Naive B cell (primary cell): ENCODE data around the gene PHACTR3. TPM values are rescaled to one million over a fixed set of nuclear protein-coding genes. Genes with fewer than 3 reads are reported as not detected.

Experiments
- ATAC-seq, 2 donors: fragments of 150-1000 bp; cut with Tn5 transposase; 2 replicates each; pipeline ENCODE4 v1.10.0; 2021; ENCODE audit warnings: low read depth in 2 of 2, mild to moderate bottlenecking in 2 of 2, moderate library complexity in 2 of 2
- DNase-seq: peaks from one replicate; pipeline ENCODE4 v3.0.0; 2022
- H3K27ac Mint-ChIP-seq, 6 donors: one replicate each; pipeline ENCODE4 v1.8.0; 2020 to 2022; ENCODE audit warnings: mild to moderate bottlenecking in 6 of 6, mixed read lengths in 6 of 6, moderate library complexity in 5 of 6, inconsistent platforms in 2 of 6
- H3K27me3 Mint-ChIP-seq, 3 donors: one replicate each; pipeline ENCODE4 v1.8.0; 2021 to 2022; ENCODE audit warnings: mixed read lengths in 3 of 3, mild to moderate bottlenecking in 1 of 3
- H3K36me3 Mint-ChIP-seq, 2 donors: one replicate each; pipeline ENCODE4 v1.8.0; 2020 to 2022; ENCODE audit warnings: mixed read lengths in 2 of 2, inconsistent platforms in 1 of 2, mild to moderate bottlenecking in 1 of 2
- H3K4me1 Mint-ChIP-seq, 3 donors: one replicate each; pipeline ENCODE4 v1.8.0; 2020 to 2022; ENCODE audit warnings: mixed read lengths in 3 of 3, inconsistent platforms in 1 of 3, mild to moderate bottlenecking in 1 of 3, moderate library complexity in 1 of 3
- H3K4me3 Mint-ChIP-seq, 8 donors: one replicate each; pipeline ENCODE4 v1.8.0; 2020 to 2022; ENCODE audit warnings: mild to moderate bottlenecking in 8 of 8, mixed read lengths in 8 of 8, moderate library complexity in 8 of 8, inconsistent platforms in 2 of 8
- H3K9me3 Mint-ChIP-seq, 7 donors: one replicate each; pipeline ENCODE4 v1.8.0; 2020 to 2022; ENCODE audit warnings: mixed read lengths in 7 of 7, mild to moderate bottlenecking in 5 of 7, inconsistent platforms in 2 of 7, moderate library complexity in 1 of 7
- polyA plus RNA-seq, 6 donors: library from polyadenylated mRNA; unstranded; fragments of 300-500 nt; fragmentation: Illumina TruSeq; gene quantifications; one replicate each; pipeline ENCODE4 v1.2.3, GENCODE V29; 2021; ENCODE audit warnings: low read depth in 6 of 6

PHACTR3 gene
- polyA plus RNA-seq, 6 donors from 2014 or later, result not detected

GRCh38 chr20:59701236-59701635 is 96.9 kb downstream of the PHACTR3 start:
- Mint-ChIP-seq H3K36me3 (no peaks in the 10 kb centered on the region), H3K9me3 (peaks cover 0 to 3% (median 0%) of the 10 kb centered on the region in 7 donors), H3K4me1 (no peaks in the 10 kb centered on the region), H3K4me3 (no peak overlapping the region), H3K27ac (no peak overlapping the region), H3K27me3 (peaks cover 0 to 24% (median 0%) of the 10 kb centered on the region in 3 donors)
- DNase-seq (no peak), ATAC-seq (no peak)

DNA sequence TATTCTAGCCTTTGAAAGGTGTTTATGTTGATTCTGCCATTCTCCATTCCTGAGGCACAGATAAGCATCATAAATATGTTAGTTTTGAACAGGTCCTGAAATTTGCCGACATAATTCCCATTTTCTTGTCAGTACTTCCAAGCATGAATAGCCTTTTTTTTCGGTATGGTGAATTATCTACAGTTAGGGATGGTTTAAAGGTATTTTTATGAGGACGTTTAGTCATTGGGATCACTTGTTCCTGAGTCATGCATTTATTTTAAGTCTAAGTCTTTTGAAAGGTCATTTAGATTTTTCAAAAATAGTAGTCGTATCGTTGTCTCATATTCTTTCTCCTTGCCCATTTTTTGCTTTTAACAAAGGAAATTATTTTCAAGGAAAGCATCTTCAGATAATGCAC is 98.7 kb downstream of the PHACTR3 start:
- Mint-ChIP-seq H3K4me3 (no peak overlapping the region), H3K9me3 (peaks cover 0 to 6% (median 0%) of the 10 kb centered on the region in 7 donors), H3K27ac (no peak overlapping the region), H3K4me1 (no peaks in the 10 kb centered on the region), H3K36me3 (no peaks in the 10 kb centered on the region), H3K27me3 (peaks cover 0 to 28% (median 0%) of the 10 kb centered on the region in 3 donors)
- no peak for DNase-seq
- no peak for ATAC-seq

- DNase-seq (no peak), ATAC-seq (no peak)
- Mint-ChIP-seq H3K36me3 (no peaks in the 10 kb centered on the region), H3K4me1 (no peaks in the 10 kb centered on the region), H3K4me3 (no peak overlapping the region), H3K9me3 (peaks cover 0 to 14% (median 4%) of the 10 kb centered on the region in 7 donors), H3K27me3 (peaks cover 0 to 29% (median 0%) of the 10 kb centered on the region in 3 donors), H3K27ac (no peak overlapping the region)
These were observed 101.5 kb downstream of the PHACTR3 start for GRCh38 chr20:59705651-59706399.

DNA sequence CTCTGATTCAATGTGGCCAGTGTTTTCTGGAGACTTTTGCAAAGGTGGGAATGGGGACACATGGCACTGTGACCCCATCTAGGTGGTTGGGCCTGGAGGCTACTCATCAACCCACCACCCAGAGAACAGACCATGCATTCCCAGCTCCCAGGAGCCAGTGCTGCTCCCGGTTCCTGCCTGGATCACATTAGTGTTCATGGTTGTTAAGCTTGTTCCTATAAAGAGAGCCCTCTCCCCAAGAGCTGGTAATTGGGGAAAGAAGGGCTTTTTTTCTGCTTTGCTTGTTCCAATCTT is 102.0 kb downstream of the PHACTR3 start:
- no peak overlapping the region for H3K27ac Mint-ChIP-seq
- peaks cover 0 to 29% (median 0%) of the 10 kb centered on the region in 3 donors for H3K27me3 Mint-ChIP-seq
- peaks cover 0 to 14% (median 4%) of the 10 kb centered on the region in 7 donors for H3K9me3 Mint-ChIP-seq

GRCh38 chr20:59708326-59708725 is 104.0 kb downstream of the PHACTR3 start:
- DNase-seq (no peak), ATAC-seq (no peak)
- Mint-ChIP-seq H3K4me1 (no peaks in the 10 kb centered on the region), H3K36me3 (peaks cover 0 to 3% of the 10 kb centered on the region in 2 donors), H3K27me3 (peaks cover 0 to 17% (median 0%) of the 10 kb centered on the region in 3 donors), H3K9me3 (peaks cover 6 to 28% (median 11%) of the 10 kb centered on the region in 7 donors), H3K27ac (no peak overlapping the region), H3K4me3 (no peak overlapping the region)

More for the DNA sequence above, 102.0 kb downstream of the PHACTR3 start:
- ATAC-seq (no peak), DNase-seq (no peak)
- no peak overlapping the region for H3K4me3 Mint-ChIP-seq
- no peaks in the 10 kb centered on the region for H3K36me3 Mint-ChIP-seq
- no peaks in the 10 kb centered on the region for H3K4me1 Mint-ChIP-seq

DNA sequence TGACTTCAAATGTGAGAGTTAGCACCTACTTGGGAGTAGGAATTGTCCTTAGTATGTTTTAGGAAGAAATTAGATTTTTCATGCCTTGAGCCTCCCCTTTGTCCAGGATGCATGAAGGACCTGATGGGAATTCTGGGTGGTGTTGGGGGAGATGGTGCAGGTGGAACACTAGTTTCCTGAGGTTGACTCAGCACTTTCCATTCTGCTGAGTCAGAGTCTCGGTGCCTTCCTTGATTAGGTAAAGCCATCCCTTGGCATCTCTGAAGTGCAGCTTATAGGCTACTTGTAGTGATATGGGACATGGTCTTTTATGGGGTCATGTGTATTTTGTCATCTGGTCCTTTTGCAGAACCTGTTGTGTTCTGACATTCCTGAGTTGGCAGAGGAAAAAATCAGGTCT is 105.3 kb downstream of the PHACTR3 start:
- no peak overlapping the region for H3K4me3 Mint-ChIP-seq
- DNase-seq (no peak), ATAC-seq (no peak)
- peaks cover 0 to 8% of the 10 kb centered on the region in 2 donors for H3K36me3 Mint-ChIP-seq
- peaks cover 0 to 12% (median 0%) of the 10 kb centered on the region in 3 donors for H3K27me3 Mint-ChIP-seq
- no peaks in the 10 kb centered on the region for H3K4me1 Mint-ChIP-seq
- peak overlapping the region in 1 of 6 donors; percentile 0 for H3K27ac Mint-ChIP-seq
- peaks cover 8 to 36% (median 17%) of the 10 kb centered on the region in 7 donors for H3K9me3 Mint-ChIP-seq

DNA sequence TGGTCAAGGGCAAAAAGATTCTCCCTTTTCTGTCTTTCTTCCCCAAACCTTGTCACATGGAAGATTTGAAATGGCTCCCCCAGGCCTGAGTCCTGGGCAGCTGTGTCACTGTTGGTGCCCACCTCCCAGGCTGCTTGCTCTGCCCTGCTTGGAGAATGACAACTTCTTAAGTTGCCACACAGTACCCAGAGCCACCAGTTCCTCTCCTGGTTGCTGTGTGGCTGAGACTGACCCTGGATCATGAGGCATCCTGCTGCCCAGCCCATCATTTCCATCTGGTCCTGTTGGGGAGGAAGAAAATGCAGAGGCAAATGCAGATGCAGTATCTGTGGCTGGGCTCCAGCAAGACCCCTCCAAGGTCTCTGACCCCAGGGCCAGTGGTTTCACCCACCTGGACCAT is 113.7 kb downstream of the PHACTR3 start:
- no peak for ATAC-seq
- Mint-ChIP-seq H3K4me1 (peaks cover 2 to 9% (median 3%) of the 10 kb centered on the region in 3 donors), H3K27me3 (peaks cover 8 to 24% (median 14%) of the 10 kb centered on the region in 3 donors), H3K9me3 (peaks cover 2 to 14% (median 7%) of the 10 kb centered on the region in 7 donors), H3K36me3 (peaks cover 0 to 7% of the 10 kb centered on the region in 2 donors), H3K4me3 (no peak overlapping the region), H3K27ac (no peak overlapping the region)
- no peak for DNase-seq

- no peaks in the 10 kb centered on the region for H3K36me3 Mint-ChIP-seq
- ATAC-seq, result no peak
- H3K27ac Mint-ChIP-seq, result no peak overlapping the region
- no peak overlapping the region for H3K4me3 Mint-ChIP-seq
- H3K9me3 Mint-ChIP-seq, result peaks cover under 1 to 7% (median 2%) of the 10 kb centered on the region in 7 donors
- H3K4me1 Mint-ChIP-seq, result peaks cover 5 to 11% (median 8%) of the 10 kb centered on the region in 3 donors
- DNase-seq, result no peak
- peaks cover 8 to 24% (median 14%) of the 10 kb centered on the region in 3 donors for H3K27me3 Mint-ChIP-seq
These were observed 114.4 kb downstream of the PHACTR3 start for GRCh38 chr20:59718751-59719150.

- H3K4me3 Mint-ChIP-seq, result no peak overlapping the region
These were observed 115.7 kb downstream of the PHACTR3 start for GRCh38 chr20:59720013-59720412.

GRCh38 chr20:59721386-59721785 is 117.0 kb downstream of the PHACTR3 start:
- Mint-ChIP-seq H3K4me3 (peak overlapping the region in 1 of 8 donors; percentile 54), H3K36me3 (no peaks in the 10 kb centered on the region), H3K4me1 (peaks cover 5 to 11% (median 8%) of the 10 kb centered on the region in 3 donors), H3K27ac (peak overlapping the region in 1 of 6 donors; percentile 56), H3K27me3 (peaks cover 6 to 20% (median 12%) of the 10 kb centered on the region in 3 donors), H3K9me3 (peaks cover 0 to 6% (median 0%) of the 10 kb centered on the region in 7 donors)
- ATAC-seq, result no peak
- no peak for DNase-seq

More at GRCh38 chr20:59720013-59720412, 115.7 kb downstream of the PHACTR3 start:
- ATAC-seq, result no peak
- DNase-seq, result no peak
- Mint-ChIP-seq H3K36me3 (no peaks in the 10 kb centered on the region), H3K9me3 (peaks cover 0 to 4% (median 0%) of the 10 kb centered on the region in 7 donors), H3K27me3 (peaks cover 8 to 24% (median 14%) of the 10 kb centered on the region in 3 donors), H3K27ac (no peak overlapping the region), H3K4me1 (peaks cover 5 to 11% (median 8%) of the 10 kb centered on the region in 3 donors)

- Mint-ChIP-seq H3K4me1 (peaks cover 5 to 11% (median 8%) of the 10 kb centered on the region in 3 donors), H3K4me3 (no peak overlapping the region), H3K27ac (no peak overlapping the region), H3K27me3 (peaks cover 4 to 7% (median 4%) of the 10 kb centered on the region in 3 donors), H3K9me3 (peaks cover 0 to 6% (median 0%) of the 10 kb centered on the region in 7 donors), H3K36me3 (no peaks in the 10 kb centered on the region)
- ATAC-seq (no peak), DNase-seq (no peak)
These were observed 118.8 kb downstream of the PHACTR3 start for GRCh38 chr20:59723108-59723500.

DNA sequence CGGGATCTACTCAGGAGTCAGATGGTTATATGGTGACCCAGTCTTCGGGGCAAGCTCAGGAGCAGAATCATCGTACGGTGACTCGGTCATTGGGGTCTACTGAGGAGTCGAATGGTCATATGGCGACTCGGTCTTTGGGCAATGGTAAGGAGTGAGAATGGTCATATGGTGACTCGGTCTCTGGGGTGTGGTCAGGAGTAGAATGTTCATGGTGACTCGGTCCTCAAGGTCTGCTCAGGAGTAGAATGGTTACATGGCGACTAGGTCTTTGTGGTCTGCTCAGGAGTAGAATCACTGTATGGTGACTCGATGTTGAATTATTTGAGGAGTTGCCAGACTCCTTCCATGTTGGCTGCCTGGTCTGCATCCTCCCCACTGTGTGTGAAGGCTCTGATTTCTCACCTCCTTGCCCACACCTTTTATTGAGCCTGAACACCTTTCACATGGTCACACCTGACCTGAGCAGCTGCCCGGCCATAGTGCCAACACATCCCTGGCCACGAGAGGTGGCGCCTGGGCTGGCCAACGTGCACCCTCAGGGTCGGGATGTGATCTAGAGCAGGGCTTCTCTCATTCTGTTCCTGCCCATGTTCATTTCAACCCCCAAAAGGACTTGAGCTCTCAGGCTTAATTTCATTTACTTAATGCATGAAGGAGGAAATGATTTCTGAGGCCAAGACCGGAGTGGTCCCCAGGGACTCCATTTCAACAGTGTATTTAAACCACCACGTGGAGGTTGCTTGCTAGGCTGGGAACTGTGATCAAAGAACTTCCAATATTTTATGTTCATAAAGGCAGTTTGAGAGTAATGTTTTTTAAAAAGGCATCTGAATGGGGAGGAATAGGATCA is 119.5 kb downstream of the PHACTR3 start:
- no peak for ATAC-seq
- no peak overlapping the region for H3K4me3 Mint-ChIP-seq
- no peaks in the 10 kb centered on the region for H3K36me3 Mint-ChIP-seq
- no peak for DNase-seq
- peaks cover 0 to 4% (median 4%) of the 10 kb centered on the region in 3 donors for H3K27me3 Mint-ChIP-seq
- peaks cover 0 to 6% (median 0%) of the 10 kb centered on the region in 7 donors for H3K9me3 Mint-ChIP-seq
- H3K4me1 Mint-ChIP-seq, result peaks cover 5 to 11% (median 8%) of the 10 kb centered on the region in 3 donors
- H3K27ac Mint-ChIP-seq, result peak overlapping the region in 1 of 6 donors; percentile 21
